ENCODE results near the gene DEPDC7.

GRCh38 chr11:33000181-33000580 lies 15.5 kb upstream of the DEPDC7 start:
- TF ChIP-seq POLR2A (IDR thresholded peaks at IDR 0.05): no peak
- TF ChIP-seq CTCF (IDR thresholded peaks at IDR 0.05): no peak

Measured in testis (tissue), 2 donors.